MG63 (cell line): ENCODE measurements around the gene DAPK2. TPM values are rescaled to one million over a fixed set of nuclear protein-coding genes. Genes with fewer than 3 reads are reported as not detected.

Experiments
- DNase-seq: peaks from one replicate; pipeline ENCODE4 v3.0.0-alpha.2; 2020
- H3K27me3 ChIP-seq: fragments of 250-450 bp; sonication (Bioruptor Pico); 2 replicates; pipeline ENCODE4 v1.5.1; 2020; ENCODE audit warnings: mild to moderate bottlenecking, moderate library complexity
- H3K36me3 ChIP-seq: fragments of 250-450 bp; sonication (Bioruptor Pico); 2 replicates; pipeline ENCODE4 v1.5.1; 2020; ENCODE audit warnings: mild to moderate bottlenecking, moderate library complexity
- H3K4me3 ChIP-seq: fragments of 250-450 bp; sonication (Bioruptor Pico); 2 replicates; pipeline ENCODE4 v1.5.1; 2020; ENCODE audit warnings: mild to moderate bottlenecking, moderate library complexity
- H3K9me3 ChIP-seq: fragments of 250-450 bp; sonication (Bioruptor Pico); 2 replicates; pipeline ENCODE4 v1.5.1; 2020; ENCODE audit warnings: mild to moderate bottlenecking, moderate library complexity
- total RNA-seq: library from RNA; depleted of rRNA; stranded (reverse); fragments of >200 nt; shearing (Covaris generic); gene quantifications from 2 replicates; pipeline ENCODE4 v1.2.3, GENCODE V29; 2014; ENCODE audit warnings: low replicate concordance

DAPK2 gene
- total RNA-seq, 1 experiment from 2014 or later: 3.5 TPM

GRCh38 chr15:63923993-63924950 is 122.0 kb downstream of the DAPK2 start:
- Histone ChIP-seq H3K4me3 (no peak overlapping the region), H3K27me3 (no peaks in the 10 kb centered on the region), H3K36me3 (no peaks in the 10 kb centered on the region), H3K9me3 (no peaks in the 10 kb centered on the region)
- no peak for DNase-seq

GRCh38 chr15:63922916-63923315 is 123.4 kb downstream of the DAPK2 start:
- H3K9me3 ChIP-seq: no peaks in the 10 kb centered on the region
- DNase-seq: no peak
- no peaks in the 10 kb centered on the region for H3K27me3 ChIP-seq
- no peaks in the 10 kb centered on the region for H3K36me3 ChIP-seq
- no peak overlapping the region for H3K4me3 ChIP-seq

- no peak for DNase-seq
- Histone ChIP-seq H3K27me3 (no peaks in the 10 kb centered on the region), H3K9me3 (no peaks in the 10 kb centered on the region), H3K4me3 (no peak overlapping the region), H3K36me3 (no peaks in the 10 kb centered on the region)
These were observed 123.9 kb downstream of the DAPK2 start for GRCh38 chr15:63922261-63922904.

GRCh38 chr15:63920504-63921175 is 125.6 kb downstream of the DAPK2 start:
- no peak overlapping the region for H3K4me3 ChIP-seq
- no peaks in the 10 kb centered on the region for H3K27me3 ChIP-seq
- no peaks in the 10 kb centered on the region for H3K36me3 ChIP-seq
- H3K9me3 ChIP-seq: no peaks in the 10 kb centered on the region
- no peak for DNase-seq

- no peaks in the 10 kb centered on the region for H3K36me3 ChIP-seq
- H3K9me3 ChIP-seq: no peaks in the 10 kb centered on the region
- no peak for DNase-seq
- H3K4me3 ChIP-seq: no peak overlapping the region
- H3K27me3 ChIP-seq: no peaks in the 10 kb centered on the region
These were observed 127.4 kb downstream of the DAPK2 start for GRCh38 chr15:63918901-63919348.

- Histone ChIP-seq H3K36me3 (no peaks in the 10 kb centered on the region), H3K4me3 (no peak overlapping the region), H3K27me3 (no peaks in the 10 kb centered on the region), H3K9me3 (no peaks in the 10 kb centered on the region)
- DNase-seq: no peak
These were observed 128.0 kb downstream of the DAPK2 start for GRCh38 chr15:63918317-63918672.

- Histone ChIP-seq H3K4me3 (no peak overlapping the region), H3K36me3 (no peaks in the 10 kb centered on the region), H3K9me3 (no peaks in the 10 kb centered on the region), H3K27me3 (no peaks in the 10 kb centered on the region)
- DNase-seq: no peak
These were observed 128.5 kb downstream of the DAPK2 start for GRCh38 chr15:63917588-63918316.

GRCh38 chr15:63915873-63916771 is 130.2 kb downstream of the DAPK2 start:
- no peaks in the 10 kb centered on the region for H3K27me3 ChIP-seq
- DNase-seq: peak; percentile 69
- H3K9me3 ChIP-seq: no peaks in the 10 kb centered on the region
- no peak overlapping the region for H3K4me3 ChIP-seq
- H3K36me3 ChIP-seq: no peaks in the 10 kb centered on the region

- DNase-seq: no peak
- no peaks in the 10 kb centered on the region for H3K36me3 ChIP-seq
- no peaks in the 10 kb centered on the region for H3K9me3 ChIP-seq
- H3K27me3 ChIP-seq: no peaks in the 10 kb centered on the region
- H3K4me3 ChIP-seq: no peak overlapping the region
These were observed 130.9 kb downstream of the DAPK2 start for GRCh38 chr15:63915209-63915872.

- DNase-seq: no peak
- no peak overlapping the region for H3K4me3 ChIP-seq
- no peaks in the 10 kb centered on the region for H3K36me3 ChIP-seq
- no peaks in the 10 kb centered on the region for H3K9me3 ChIP-seq
- H3K27me3 ChIP-seq: no peaks in the 10 kb centered on the region
These were observed 132.4 kb downstream of the DAPK2 start for GRCh38 chr15:63913786-63914315.

GRCh38 chr15:63913336-63913735 is 132.9 kb downstream of the DAPK2 start:
- DNase-seq: no peak
- H3K9me3 ChIP-seq: no peaks in the 10 kb centered on the region
- no peaks in the 10 kb centered on the region for H3K27me3 ChIP-seq
- no peak overlapping the region for H3K4me3 ChIP-seq
- H3K36me3 ChIP-seq: no peaks in the 10 kb centered on the region

- no peaks in the 10 kb centered on the region for H3K36me3 ChIP-seq
- H3K4me3 ChIP-seq: no peak overlapping the region
- no peak for DNase-seq
- no peaks in the 10 kb centered on the region for H3K9me3 ChIP-seq
- no peaks in the 10 kb centered on the region for H3K27me3 ChIP-seq
These were observed 134.1 kb downstream of the DAPK2 start for GRCh38 chr15:63912061-63912615.

- Histone ChIP-seq H3K36me3 (no peaks in the 10 kb centered on the region), H3K4me3 (no peak overlapping the region), H3K27me3 (no peaks in the 10 kb centered on the region), H3K9me3 (no peaks in the 10 kb centered on the region)
- DNase-seq: no peak
These were observed 135.1 kb downstream of the DAPK2 start for GRCh38 chr15:63911160-63911559.

- DNase-seq: peak; percentile 86
- no peaks in the 10 kb centered on the region for H3K9me3 ChIP-seq
These were observed 136.4 kb downstream of the DAPK2 start for GRCh38 chr15:63909819-63910437.

More at GRCh38 chr15:63909819-63910437, 136.4 kb downstream of the DAPK2 start:
- Histone ChIP-seq H3K27me3 (no peaks in the 10 kb centered on the region), H3K36me3 (no peaks in the 10 kb centered on the region), H3K4me3 (no peak overlapping the region)
